ENCODE results near the gene TCTN1. TPM values are rescaled to one million over a fixed set of nuclear protein-coding genes. Genes with fewer than 3 reads are reported as not detected.

TCTN1 gene
- total and polyA plus RNA-seq, 3 donors from 2014 or later: 75.3 to 109 (median 106) TPM

- WGBS, 2 donors: 87 to 92% methylated on average over 4 of the region's 4 CpGs
- no peak for DNase-seq
- TF ChIP-seq POLR2A (IDR thresholded peaks at IDR 0.05): no peak
- TF ChIP-seq, protein P1, sequence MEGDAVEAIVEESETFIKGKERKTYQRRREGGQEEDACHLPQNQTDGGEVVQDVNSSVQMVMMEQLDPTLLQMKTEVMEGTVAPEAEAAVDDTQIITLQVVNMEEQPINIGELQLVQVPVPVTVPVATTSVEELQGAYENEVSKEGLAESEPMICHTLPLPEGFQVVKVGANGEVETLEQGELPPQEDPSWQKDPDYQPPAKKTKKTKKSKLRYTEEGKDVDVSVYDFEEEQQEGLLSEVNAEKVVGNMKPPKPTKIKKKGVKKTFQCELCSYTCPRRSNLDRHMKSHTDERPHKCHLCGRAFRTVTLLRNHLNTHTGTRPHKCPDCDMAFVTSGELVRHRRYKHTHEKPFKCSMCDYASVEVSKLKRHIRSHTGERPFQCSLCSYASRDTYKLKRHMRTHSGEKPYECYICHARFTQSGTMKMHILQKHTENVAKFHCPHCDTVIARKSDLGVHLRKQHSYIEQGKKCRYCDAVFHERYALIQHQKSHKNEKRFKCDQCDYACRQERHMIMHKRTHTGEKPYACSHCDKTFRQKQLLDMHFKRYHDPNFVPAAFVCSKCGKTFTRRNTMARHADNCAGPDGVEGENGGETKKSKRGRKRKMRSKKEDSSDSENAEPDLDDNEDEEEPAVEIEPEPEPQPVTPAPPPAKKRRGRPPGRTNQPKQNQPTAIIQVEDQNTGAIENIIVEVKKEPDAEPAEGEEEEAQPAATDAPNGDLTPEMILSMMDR (IDR thresholded peaks at IDR 0.05): no peak
- H3K36me3 ChIP-seq (ENCODE audit: low read depth, missing control alignments): no peaks in the 10 kb centered on the region
- no peaks in the 10 kb centered on the region for H3K9me3 ChIP-seq
- H3K27ac ChIP-seq: no peak overlapping the region
- H3K27me3 ChIP-seq: no peaks in the 10 kb centered on the region
- no peak overlapping the region for H3K4me3 ChIP-seq
- intact Hi-C loops (cut with DNase I; ENCODE audit: low total_unique reads): no loop called here
- no peaks in the 10 kb centered on the region for H3K4me1 ChIP-seq
Measured at GRCh38 chr12:110677982-110678381, 64.1 kb downstream of the TCTN1 start.

DNA sequence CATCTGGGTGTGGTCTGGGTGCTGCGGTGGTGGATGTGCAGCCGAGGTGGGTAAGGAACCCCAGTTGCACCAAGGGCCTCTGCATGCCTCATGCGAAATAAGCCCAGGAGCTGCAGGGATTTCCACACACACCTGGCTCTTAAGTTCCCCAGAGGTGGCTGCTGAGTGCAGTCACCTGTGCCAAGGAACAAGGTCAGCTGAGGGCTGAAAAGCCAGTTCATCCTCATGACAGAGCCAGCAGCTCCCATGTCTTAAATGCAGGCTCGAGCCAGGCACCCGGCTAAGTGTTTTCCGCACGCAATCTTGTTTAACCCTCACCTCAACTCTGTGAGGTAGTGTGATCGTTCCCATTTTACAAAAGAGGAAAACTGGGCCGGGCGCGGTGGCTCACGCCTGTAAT lies 65.3 kb downstream of the TCTN1 start:
- Histone ChIP-seq H3K9me3 (no peaks in the 10 kb centered on the region), H3K4me1 (no peaks in the 10 kb centered on the region), H3K27ac (no peak overlapping the region), H3K27me3 (no peaks in the 10 kb centered on the region), H3K36me3 (ENCODE audit: low read depth, missing control alignments) (no peaks in the 10 kb centered on the region), H3K4me3 (no peak overlapping the region)
- intact Hi-C loops (cut with DNase I; ENCODE audit: low total_unique reads): no loop called here
- no peak for DNase-seq
- WGBS, 2 donors: 95 to 96% methylated on average over 9 to 12 of the region's 12 CpGs
- no peak for TF ChIP-seq POLR2A (IDR thresholded peaks at IDR 0.05)
- TF ChIP-seq, protein P1 (IDR thresholded peaks at IDR 0.05): no peak

- H3K9me3 ChIP-seq: no peaks in the 10 kb centered on the region
- no peak overlapping the region for H3K4me3 ChIP-seq
- TF ChIP-seq, protein P1 (IDR thresholded peaks at IDR 0.05): no peak
- TF ChIP-seq POLR2A (IDR thresholded peaks at IDR 0.05): no peak
- no peaks in the 10 kb centered on the region for H3K4me1 ChIP-seq
- intact Hi-C loops (cut with DNase I; ENCODE audit: low total_unique reads): no loop called here
- H3K27ac ChIP-seq: no peak overlapping the region
- no peaks in the 10 kb centered on the region for H3K36me3 ChIP-seq (ENCODE audit: low read depth, missing control alignments)
- no peak for DNase-seq
- WGBS, 2 donors: 69 to 93% methylated on average over 1 of the region's 1 CpG
- H3K27me3 ChIP-seq: no peaks in the 10 kb centered on the region
Measured at GRCh38 chr12:110680032-110680431, 66.1 kb downstream of the TCTN1 start.

DNA sequence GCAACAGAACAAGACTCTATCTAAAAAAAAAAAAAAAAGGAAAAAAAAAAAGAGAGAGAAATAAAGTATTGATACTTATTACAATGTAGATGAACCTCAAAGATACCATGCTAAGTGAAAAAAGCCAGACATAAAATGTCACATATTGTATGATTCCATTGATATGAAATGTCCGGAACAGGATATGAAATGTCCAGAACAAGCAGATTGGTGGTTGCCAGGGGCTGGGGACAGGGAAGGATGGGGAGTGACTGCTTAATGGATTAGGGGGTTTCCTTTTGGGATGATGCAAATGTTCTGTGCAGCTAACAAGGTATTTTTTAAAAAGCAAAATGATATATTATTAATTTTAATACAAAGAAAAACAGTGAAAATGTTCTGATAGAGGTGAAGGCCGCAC lies 70.0 kb downstream of the TCTN1 start:
- Histone ChIP-seq H3K4me3 (no peak overlapping the region), H3K27me3 (no peaks in the 10 kb centered on the region), H3K9me3 (no peaks in the 10 kb centered on the region), H3K4me1 (peaks cover 7% of the 10 kb centered on the region), H3K27ac (no peak overlapping the region), H3K36me3 (ENCODE audit: low read depth, missing control alignments) (no peaks in the 10 kb centered on the region)
- intact Hi-C loops (cut with DNase I; ENCODE audit: low total_unique reads): no loop called here
- TF ChIP-seq, protein P1 (IDR thresholded peaks at IDR 0.05): no peak
- no peak for TF ChIP-seq POLR2A (IDR thresholded peaks at IDR 0.05)
- DNase-seq: no peak
- 96 to 97% methylated on average over 2 of the region's 2 CpGs for WGBS, 2 donors

GRCh38 chr12:110684312-110684836 lies 70.4 kb downstream of the TCTN1 start:
- TF ChIP-seq POLR2A (IDR thresholded peaks at IDR 0.05): no peak
- TF ChIP-seq, protein P1 (IDR thresholded peaks at IDR 0.05): no peak
- Histone ChIP-seq H3K36me3 (ENCODE audit: low read depth, missing control alignments) (no peaks in the 10 kb centered on the region), H3K9me3 (no peaks in the 10 kb centered on the region), H3K4me1 (peaks cover 7% of the 10 kb centered on the region), H3K27ac (no peak overlapping the region), H3K4me3 (no peak overlapping the region), H3K27me3 (no peaks in the 10 kb centered on the region)
- intact Hi-C loops (cut with DNase I; ENCODE audit: low total_unique reads): no loop called here
- no peak for DNase-seq
- 81 to 83% methylated on average over 7 of the region's 7 CpGs for WGBS, 2 donors
